Coronary artery (tissue), 2 donors: Measurements from ENCODE around the gene ARNT2.

Experiments
- DNase-seq: peaks from one replicate; pipeline ENCODE4 v3.0.0-alpha.2; 2017; ENCODE audit warnings: low spot score
- H3K27ac ChIP-seq, 2 donors: fragments of 200-600 bp; sonication (generic); one replicate each; pipeline ENCODE4 v1.5.1; 2016 to 2019
- H3K4me3 ChIP-seq: fragments of 200-600 bp; sonication (generic); 2 replicates; pipeline ENCODE4 v1.5.1; 2016; ENCODE audit warnings: mild to moderate bottlenecking, moderate library complexity
- CTCF ChIP-seq: fragments of 200-600 bp; sonication (generic); IDR thresholded peaks from one replicate; pipeline ENCODE4 v1.5.1; 2019; ENCODE audit warnings: antibody characterized with exemption

The ARNT2 gene

GRCh38 chr15:80613762-80614365, 209.7 kb downstream of the ARNT2 start:
- no peak for DNase-seq
- Histone ChIP-seq H3K27ac (no peak overlapping the region), H3K4me3 (no peak overlapping the region)
- TF ChIP-seq CTCF: no peak

GRCh38 chr15:80614711-80615360, 210.7 kb downstream of the ARNT2 start:
- TF ChIP-seq CTCF: no peak
- no peak overlapping the region for H3K27ac ChIP-seq
- no peak for DNase-seq
- H3K4me3 ChIP-seq: no peak overlapping the region

DNA sequence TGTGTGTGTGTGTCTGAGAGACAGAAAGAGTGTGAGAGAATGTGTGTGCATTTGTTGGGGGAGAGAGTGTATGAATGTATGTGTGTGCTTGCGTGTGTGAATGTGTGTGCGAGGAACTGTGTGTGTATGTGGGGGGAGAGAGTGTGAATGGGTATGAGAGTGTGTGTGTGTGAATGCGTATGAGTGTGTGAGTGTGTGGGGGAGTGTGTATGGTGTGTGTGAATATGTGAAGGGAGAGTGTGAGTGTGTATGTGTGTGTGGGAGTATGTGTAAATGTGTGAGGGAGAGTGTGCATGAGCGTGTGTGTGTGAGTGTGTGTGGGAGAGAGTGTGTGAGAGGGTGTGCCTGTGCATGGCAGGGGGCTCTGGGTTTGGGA, 211.2 kb downstream of the ARNT2 start:
- no peak overlapping the region for H3K27ac ChIP-seq
- no peak for DNase-seq
- H3K4me3 ChIP-seq: no peak overlapping the region
- no peak for TF ChIP-seq CTCF

DNA sequence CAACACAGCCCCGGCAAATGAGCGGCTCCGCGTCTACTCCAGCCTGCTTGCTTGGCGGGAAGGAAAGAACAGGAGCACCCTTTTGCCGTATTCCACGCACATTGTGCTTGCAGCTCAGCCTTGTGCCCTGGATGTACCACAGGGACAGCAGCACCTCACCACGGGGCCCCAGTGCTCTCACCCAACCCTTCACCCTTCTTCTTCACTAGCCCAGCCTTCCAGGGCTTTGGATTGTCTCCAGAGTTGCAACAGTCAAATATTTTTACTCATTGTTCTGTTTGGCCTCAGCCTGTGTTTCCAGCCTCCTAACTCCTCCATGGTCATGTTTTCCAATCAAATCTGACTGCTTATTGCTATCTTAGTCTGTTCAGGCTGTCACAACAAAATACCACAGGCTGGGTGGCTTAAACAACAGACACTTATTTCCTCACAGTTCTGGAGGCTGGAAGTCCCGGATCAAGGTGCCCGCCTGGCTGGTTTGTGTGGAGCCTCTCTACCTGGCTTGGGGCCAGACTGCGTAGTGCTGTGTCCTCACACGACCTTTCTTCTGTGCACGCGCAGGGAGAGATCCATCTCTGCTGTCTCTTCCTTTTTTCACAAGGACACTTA, 211.7 kb downstream of the ARNT2 start:
- no peak for DNase-seq
- Histone ChIP-seq H3K4me3 (no peak overlapping the region), H3K27ac (no peak overlapping the region)
- no peak for TF ChIP-seq CTCF

DNA sequence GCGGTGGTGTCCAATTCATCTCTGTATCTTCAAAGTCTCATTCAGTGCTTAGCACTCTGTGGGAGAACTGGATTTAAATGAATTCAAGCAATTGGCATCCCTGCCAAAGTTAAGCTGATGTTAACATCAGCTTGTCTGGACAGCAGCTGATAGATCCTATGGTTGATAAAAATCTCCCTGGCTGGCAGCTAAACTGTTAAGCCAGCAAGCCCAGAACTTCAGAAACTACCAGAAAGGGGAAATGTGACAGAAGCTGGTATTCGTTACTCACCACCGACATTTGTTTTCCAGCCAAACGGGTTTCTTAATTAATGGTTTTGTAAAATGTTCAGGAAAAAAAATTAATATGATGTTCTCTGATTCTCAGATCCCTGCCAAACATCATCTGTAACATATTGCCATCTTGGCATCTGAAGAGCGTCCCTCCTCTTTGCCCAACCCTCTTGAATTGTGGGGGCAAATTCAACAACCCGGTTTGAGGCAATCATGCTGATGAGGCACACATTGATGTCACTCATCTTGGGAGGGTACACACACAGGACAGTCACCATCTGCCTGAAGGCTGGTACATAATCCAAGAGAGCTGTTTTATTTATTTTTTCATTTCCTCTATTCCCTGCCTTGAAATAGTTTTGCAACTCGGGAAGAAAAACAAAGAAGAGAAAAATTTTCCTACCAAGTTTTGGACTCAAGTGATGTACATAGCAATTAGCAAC, 214.7 kb downstream of the ARNT2 start:
- Histone ChIP-seq H3K4me3 (no peak overlapping the region), H3K27ac (no peak overlapping the region)
- DNase-seq: no peak
- no peak for TF ChIP-seq CTCF

- H3K27ac ChIP-seq: no peak overlapping the region
- no peak for DNase-seq
- no peak for TF ChIP-seq CTCF
Measured at GRCh38 chr15:80619680-80620079, 215.5 kb downstream of the ARNT2 start.

More at GRCh38 chr15:80619680-80620079, 215.5 kb downstream of the ARNT2 start:
- no peak overlapping the region for H3K4me3 ChIP-seq
